ENCODE measurements around the gene CBX4. TPM values are rescaled to one million over a fixed set of nuclear protein-coding genes. Genes with fewer than 3 reads are reported as not detected.

Gene CBX4
- total and polyA plus RNA-seq, 2 experiments from 2014 or later, result 1.2 to 18.9 TPM

- DNase-seq, result peak; percentile 67
- H2AFZ ChIP-seq, result peak overlapping the region; percentile 26; the same call in 1 of the 2 replicates
- no peaks in the 10 kb centered on the region for H3K36me3 ChIP-seq (ENCODE audit: low read depth)
- 0 out of 2 replicates have a peak, but pooled peaks cover 4% of the 10 kb centered on the region for H3F3A ChIP-seq (ENCODE audit: insufficient read depth)
- no peak overlapping the region for H3K27ac ChIP-seq
- in situ Hi-C loops (cut with MboI), result no loop called here
- no peaks in the 10 kb centered on the region for H3K9me3 ChIP-seq (ENCODE audit: low read depth)
- WGBS, 2 experiments (ENCODE audit: low coverage in 1 of 2, low lambda C conversion rate in 2 of 2, missing lambda C conversion rate in 2 of 2), result 4% methylated on average over 54 to 55 of the region's 70 CpGs
- peak overlapping the region; percentile 41 for H3K4me2 ChIP-seq (ENCODE audit: unreplicated experiment)
- no peaks in the 10 kb centered on the region for H3K9me2 ChIP-seq (ENCODE audit: insufficient read depth)
- H3K4me3 ChIP-seq, result peak overlapping the region; percentile 77
- no peak overlapping the region for H3K9ac ChIP-seq
- H3K4me1 ChIP-seq (ENCODE audit: insufficient read depth), result 0 out of 2 replicates have a peak, but pooled peaks cover 6% of the 10 kb centered on the region
- peak; percentile 87 for TF ChIP-seq EZH2 (IDR thresholded peaks at IDR 0.05; ENCODE audit: insufficient read depth, poor library complexity, severe bottlenecking)
- 0 out of 2 replicates have a peak, but pooled peaks have one; percentile 62 for TF ChIP-seq EZH2phosphoT487 (IDR thresholded peaks at IDR 0.05; ENCODE audit: insufficient read depth, low read depth)
- no peaks in the 10 kb centered on the region for H4K20me1 ChIP-seq (ENCODE audit: insufficient read depth)
- peaks cover 7% of the 10 kb centered on the region; the same call in 1 of the 2 replicates for H3K79me2 ChIP-seq (ENCODE audit: insufficient read depth)
- H3K27me3 ChIP-seq (replicated peaks; ENCODE audit: insufficient read depth), result peaks cover 57% of the 10 kb centered on the region
These were observed 40.7 kb downstream of the CBX4 start for GRCh38 chr17:79798299-79799173.

GRCh38 chr17:79797492-79798298 lies 41.5 kb downstream of the CBX4 start:
- H3K4me3 ChIP-seq, result peak overlapping the region; percentile 77
- TF ChIP-seq EZH2phosphoT487 (IDR thresholded peaks at IDR 0.05; ENCODE audit: insufficient read depth, low read depth) (no peak), EZH2 (IDR thresholded peaks at IDR 0.05; ENCODE audit: insufficient read depth, poor library complexity, severe bottlenecking) (no peak)
- peaks cover 49% of the 10 kb centered on the region for H3K27me3 ChIP-seq (replicated peaks; ENCODE audit: insufficient read depth)
- peak overlapping the region; percentile 26; the same call in 1 of the 2 replicates for H2AFZ ChIP-seq
- H3K4me2 ChIP-seq (ENCODE audit: unreplicated experiment), result peak overlapping the region; percentile 41
- no peaks in the 10 kb centered on the region for H3K36me3 ChIP-seq (ENCODE audit: low read depth)
- H3K9me2 ChIP-seq (ENCODE audit: insufficient read depth), result no peaks in the 10 kb centered on the region
- H3K9ac ChIP-seq, result peak overlapping the region; percentile 85; the same call in 1 of the 2 replicates
- H3K9me3 ChIP-seq (ENCODE audit: low read depth), result no peaks in the 10 kb centered on the region
- 2 to 7% methylated on average over 14 to 46 of the region's 89 CpGs for WGBS, 2 experiments (ENCODE audit: low coverage in 1 of 2, low lambda C conversion rate in 2 of 2, missing lambda C conversion rate in 2 of 2)
- H3K27ac ChIP-seq, result no peak overlapping the region
- in situ Hi-C loops (cut with MboI), result no loop called here
- no peaks in the 10 kb centered on the region for H4K20me1 ChIP-seq (ENCODE audit: insufficient read depth)
- H3F3A ChIP-seq (ENCODE audit: insufficient read depth), result 0 out of 2 replicates have a peak, but pooled peaks cover 4% of the 10 kb centered on the region
- peaks cover 7% of the 10 kb centered on the region; the same call in 1 of the 2 replicates for H3K79me2 ChIP-seq (ENCODE audit: insufficient read depth)
- DNase-seq, result peak; percentile 40
- H3K4me1 ChIP-seq (ENCODE audit: insufficient read depth), result 0 out of 2 replicates have a peak, but pooled peaks cover 6% of the 10 kb centered on the region

GRCh38 chr17:79796763-79797491 lies 42.3 kb downstream of the CBX4 start, which contains the start of gene CBX8:
TSS of gene CBX8 (minus strand) at chr17:79797077. CDS start at chr17:79796998, 79 bp downstream.
- in situ Hi-C loops (cut with MboI), result no loop called here
- Histone ChIP-seq H3F3A (ENCODE audit: insufficient read depth) (0 out of 2 replicates have a peak, but pooled peaks cover 4% of the 10 kb centered on the region), H4K20me1 (ENCODE audit: insufficient read depth) (no peaks in the 10 kb centered on the region), H3K79me2 (ENCODE audit: insufficient read depth) (peaks cover 7% of the 10 kb centered on the region; the same call in 1 of the 2 replicates), H3K27ac (peak within 1 kb of the TSS; percentile 58), H3K4me3 (peak within 1 kb of the TSS; percentile 77), H3K4me2 (ENCODE audit: unreplicated experiment) (peak within 1 kb of the TSS; percentile 77), H3K9me2 (ENCODE audit: insufficient read depth) (no peaks in the 10 kb centered on the region), H3K27me3 (replicated peaks; ENCODE audit: insufficient read depth) (peaks cover 45% of the 10 kb centered on the region), H3K4me1 (ENCODE audit: insufficient read depth) (0 out of 2 replicates have a peak, but pooled peaks cover 6% of the 10 kb centered on the region), H3K9ac (peak within 1 kb of the TSS; percentile 85), H2AFZ (peak within 1 kb of the TSS; percentile 62), H3K36me3 (ENCODE audit: low read depth) (no peaks in the 10 kb centered on the region), H3K9me3 (ENCODE audit: low read depth) (no peaks in the 10 kb centered on the region)
- no peak for TF ChIP-seq EZH2 (IDR thresholded peaks at IDR 0.05; ENCODE audit: insufficient read depth, poor library complexity, severe bottlenecking)
- no peak for TF ChIP-seq EZH2phosphoT487 (IDR thresholded peaks at IDR 0.05; ENCODE audit: insufficient read depth, low read depth)
- peak; percentile 100 for DNase-seq
- WGBS, 2 experiments (ENCODE audit: low coverage in 1 of 2, low lambda C conversion rate in 2 of 2, missing lambda C conversion rate in 2 of 2), result 2 to 9% methylated on average over 6 to 74 of the region's 79 CpGs

All from GM23248 (cell line).